HepG2 (cell line): ENCODE measurements around the gene SAMD14. TPM values are rescaled to one million over a fixed set of nuclear protein-coding genes. Genes with fewer than 3 reads are reported as not detected.

Experiments
- ASH2L ChIP-seq: fragments of 300-600, 200-600 bp; sonication (generic); IDR thresholded peaks from 2 replicates; pipeline ENCODE4 v1.7.0; 2017; ENCODE audit warnings: low read depth, mild to moderate bottlenecking, moderate library complexity, mixed read lengths, low read length; ENCODE audit not compliant: insufficient read length
- CAMTA2 ChIP-seq: sonication (generic); formaldehyde crosslinking; IDR thresholded peaks from 2 replicates; pipeline ENCODE4 v1.4.0; 2020; ENCODE audit warnings: mild to moderate bottlenecking, missing genetic modification reagents, borderline replicate concordance
- EHMT2 ChIP-seq: fragments of 200-600 bp; sonication (generic); IDR thresholded peaks from 2 replicates; pipeline ENCODE4 v1.7.0; 2017; ENCODE audit warnings: antibody characterized with exemption, low read depth, low read length, borderline replicate concordance
- FOSL1 ChIP-seq: sonication (generic); formaldehyde crosslinking; IDR thresholded peaks from 2 replicates; pipeline ENCODE4 v1.9.0; 2021; ENCODE audit warnings: missing genetic modification reagents, borderline replicate concordance
- HNF4G ChIP-seq, 2 experiments: sonication (generic) in 1 of 2; formaldehyde crosslinking in 1 of 2; IDR thresholded peaks; 2 replicates each; pipeline versions ENCODE4 v1.4.0 to v1.6.1; 2011 to 2020; ENCODE audit warnings: borderline replicate concordance in 2 of 2, low read depth in 2 of 2, mild to moderate bottlenecking in 2 of 2, low read length in 1 of 2, missing genetic modification reagents in 1 of 2, moderate library complexity in 1 of 2
- HNRNPLL ChIP-seq: fragments of 200-400 bp; formaldehyde crosslinking; IDR thresholded peaks from 2 replicates; pipeline ENCODE4 v1.6.1; 2017; ENCODE audit warnings: mild to moderate bottlenecking, low read depth, low read length; ENCODE audit not compliant: poor library complexity, severe bottlenecking
- MAFF ChIP-seq: IDR thresholded peaks from 2 replicates; pipeline ENCODE4 v1.6.1; 2011; ENCODE audit warnings: low read depth, low read length, improper control_type of control experiment
- MAZ ChIP-seq, 2 experiments: sonication (generic) in 1 of 2; formaldehyde crosslinking in 1 of 2; IDR thresholded peaks; 2 replicates each; pipeline versions ENCODE4 v1.5.0 to v1.6.1; 2012 to 2020; ENCODE audit warnings: low read depth in 2 of 2, mild to moderate bottlenecking in 2 of 2, borderline replicate concordance in 1 of 2, improper control_type of control experiment in 1 of 2, low read length in 1 of 2, missing genetic modification reagents in 1 of 2, moderate library complexity in 1 of 2
- NONO ChIP-seq, 2 experiments: fragments of 450-650 bp in 1 of 2; sonication (generic) in 1 of 2; formaldehyde crosslinking in 1 of 2; IDR thresholded peaks in 1 of 2; conservative IDR thresholded peaks in 1 of 2; 2 replicates each; pipeline versions ENCODE4 v1.6.1 to v1.8.0; 2017 to 2022; ENCODE audit warnings: mild to moderate bottlenecking in 1 of 2, missing genetic modification reagents in 1 of 2, moderate library complexity in 1 of 2
- NR2F6 ChIP-seq, 2 experiments: IDR thresholded peaks; 2 replicates each; pipeline ENCODE4 v1.6.1; 2016; ENCODE audit warnings: antibody characterized with exemption in 1 of 2, mild to moderate bottlenecking in 1 of 2
- PHF20 ChIP-seq: sonication (generic); formaldehyde crosslinking; IDR thresholded peaks from 2 replicates; pipeline ENCODE4 v1.5.0; 2020; ENCODE audit warnings: mild to moderate bottlenecking, missing genetic modification reagents
- SALL1 ChIP-seq: sonication (generic); formaldehyde crosslinking; IDR thresholded peaks from 2 replicates; pipeline ENCODE4 v1.8.0; 2022; ENCODE audit warnings: mild to moderate bottlenecking, missing genetic modification reagents
- SNAPC2 ChIP-seq: sonication (generic); formaldehyde crosslinking; IDR thresholded peaks from 2 replicates; pipeline ENCODE4 v1.8.1; 2022; ENCODE audit warnings: mild to moderate bottlenecking, missing genetic modification reagents
- SOX6 ChIP-seq, 2 experiments: fragments of 450-650 bp in 1 of 2; sonication (generic) in 1 of 2; formaldehyde crosslinking in 1 of 2; IDR thresholded peaks; 2 replicates each; pipeline versions ENCODE4 v1.4.0 to v1.6.1; 2017 to 2020; ENCODE audit warnings: antibody characterized with exemption in 1 of 2, mild to moderate bottlenecking in 1 of 2, missing genetic modification reagents in 1 of 2
- YEATS2 ChIP-seq: sonication (generic); formaldehyde crosslinking; IDR thresholded peaks from 2 replicates; pipeline ENCODE4 v1.4.0; 2020; ENCODE audit warnings: missing genetic modification reagents, borderline replicate concordance
- ZFX ChIP-seq: sonication (generic); formaldehyde crosslinking; IDR thresholded peaks from 2 replicates; pipeline ENCODE4 v1.4.0; 2020; ENCODE audit warnings: mild to moderate bottlenecking, low read depth, missing genetic modification reagents, moderate library complexity
- ZMYM4 ChIP-seq: sonication (generic); formaldehyde crosslinking; IDR thresholded peaks from 2 replicates; pipeline ENCODE4 v1.8.1; 2023; ENCODE audit warnings: mild to moderate bottlenecking, missing genetic modification reagents
- ZNF251 ChIP-seq: sonication (generic); formaldehyde crosslinking; IDR thresholded peaks from 2 replicates; pipeline ENCODE4 v1.9.0; 2021; ENCODE audit warnings: mild to moderate bottlenecking, missing genetic modification reagents
- ZNF660 ChIP-seq: sonication (generic); formaldehyde crosslinking; IDR thresholded peaks from 2 replicates; pipeline ENCODE4 v1.5.1; 2020; ENCODE audit warnings: mild to moderate bottlenecking, low read depth, missing genetic modification reagents, borderline replicate concordance
- ZNF792 ChIP-seq: IDR thresholded peaks from 2 replicates; pipeline ENCODE4 v1.6.1; 2016
- ZSCAN21 ChIP-seq: sonication (generic); formaldehyde crosslinking; IDR thresholded peaks from 2 replicates; pipeline ENCODE4 v1.8.0; 2022; ENCODE audit warnings: mild to moderate bottlenecking, missing genetic modification reagents, moderate library complexity, borderline replicate concordance
- polyA plus RNA-seq, 8 experiments: library from polyadenylated mRNA; depleted of rRNA in 3 of 8; stranded (reverse) in 7 of 8; unstranded in 1 of 8; fragments of >200 nt; fragmentation: Illumina TruSeq in 4 of 8; extraction: Trizol in 4 of 8; gene quantifications; 2 replicates each; pipeline versions ENCODE4 v1.2.1 to v1.2.3, GENCODE V29; 2011 to 2016; ENCODE audit warnings: low read depth in 4 of 8, missing spikeins in 1 of 8, mixed read lengths in 1 of 8; ENCODE audit not compliant: insufficient read depth in 1 of 8
- total RNA-seq, 5 experiments: library from RNA; depleted of rRNA; stranded (reverse); fragments of >200 nt; fragmentation: Illumina TruSeq; extraction: Trizol; gene quantifications; 2 replicates each; pipeline ENCODE4 v1.2.3, GENCODE V29; 2016; ENCODE audit warnings: low read depth in 1 of 5
- TF ChIP-seq, protein P1 (sequence below): IDR thresholded peaks from 2 replicates; pipeline ENCODE4 v1.6.1; 2016; ENCODE audit warnings: missing compliant biosample characterization, missing genetic modification reagents, borderline replicate concordance
- TF ChIP-seq, protein P2 (sequence below): sonication (generic); formaldehyde crosslinking; IDR thresholded peaks from 2 replicates; pipeline ENCODE4 v1.5.0; 2020; ENCODE audit warnings: mild to moderate bottlenecking, missing genetic modification reagents, borderline replicate concordance

Gene SAMD14
- total and polyA plus RNA-seq, 2 of the 13 experiments (the other 11 are each of a cell fraction or from before 2014, with no cell fraction given) = 0.07 to 0.22 TPM

GRCh38 chr17:50151041-50151936, 21.3 kb upstream of the SAMD14 start (continued):
- 0 out of 2 replicates have a peak, but pooled peaks have one; percentile 60 for TF ChIP-seq CAMTA2 (CRISPR knock-in tag)
- TF ChIP-seq NR2F6 (IDR thresholded peaks at IDR 0.05) = peak; percentile 16; the same call in 1 of the 2 replicates
- TF ChIP-seq NR2F6 (CRISPR knock-in tag; IDR thresholded peaks at IDR 0.05) = no peak
- TF ChIP-seq HNF4G (IDR thresholded peaks at IDR 0.05; ENCODE audit: borderline replicate concordance, low read depth, low read length) = 0 out of 2 replicates have a peak, but pooled peaks have one; percentile 17
- no peak for TF ChIP-seq HNF4G (CRISPR knock-in tag; IDR thresholded peaks at IDR 0.05; ENCODE audit: borderline replicate concordance, low read depth)
- TF ChIP-seq ZNF660 = no peak
- TF ChIP-seq SNAPC2 (CRISPR knock-in tag) = no peak
- peak; percentile 35; the same call in 1 of the 2 replicates for TF ChIP-seq PHF20 (CRISPR knock-in tag)
- peak; percentile 41 for TF ChIP-seq ASH2L
- TF ChIP-seq MAFF = no peak
- TF ChIP-seq NONO (IDR thresholded peaks at IDR 0.05) = no peak
- 0 out of 2 replicates have a peak, but pooled peaks have one; percentile 43 for TF ChIP-seq NONO (CRISPR knock-in tag; conservative IDR thresholded peaks at IDR 0.05)
- TF ChIP-seq, protein P1, sequence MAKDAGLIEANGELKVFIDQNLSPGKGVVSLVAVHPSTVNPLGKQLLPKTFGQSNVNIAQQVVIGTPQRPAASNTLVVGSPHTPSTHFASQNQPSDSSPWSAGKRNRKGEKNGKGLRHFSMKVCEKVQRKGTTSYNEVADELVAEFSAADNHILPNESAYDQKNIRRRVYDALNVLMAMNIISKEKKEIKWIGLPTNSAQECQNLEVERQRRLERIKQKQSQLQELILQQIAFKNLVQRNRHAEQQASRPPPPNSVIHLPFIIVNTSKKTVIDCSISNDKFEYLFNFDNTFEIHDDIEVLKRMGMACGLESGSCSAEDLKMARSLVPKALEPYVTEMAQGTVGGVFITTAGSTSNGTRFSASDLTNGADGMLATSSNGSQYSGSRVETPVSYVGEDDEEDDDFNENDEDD = peak; percentile 22; the same call in 1 of the 2 replicates
- TF ChIP-seq ZMYM4 (CRISPR knock-in tag) = peak; percentile 51; the same call in 1 of the 2 replicates
- TF ChIP-seq FOSL1 = no peak
- TF ChIP-seq HNRNPLL = peak; percentile 78
- no peak for TF ChIP-seq EHMT2
- peak; percentile 16; the same call in 1 of the 2 replicates for TF ChIP-seq ZFX
- TF ChIP-seq, protein P2, sequence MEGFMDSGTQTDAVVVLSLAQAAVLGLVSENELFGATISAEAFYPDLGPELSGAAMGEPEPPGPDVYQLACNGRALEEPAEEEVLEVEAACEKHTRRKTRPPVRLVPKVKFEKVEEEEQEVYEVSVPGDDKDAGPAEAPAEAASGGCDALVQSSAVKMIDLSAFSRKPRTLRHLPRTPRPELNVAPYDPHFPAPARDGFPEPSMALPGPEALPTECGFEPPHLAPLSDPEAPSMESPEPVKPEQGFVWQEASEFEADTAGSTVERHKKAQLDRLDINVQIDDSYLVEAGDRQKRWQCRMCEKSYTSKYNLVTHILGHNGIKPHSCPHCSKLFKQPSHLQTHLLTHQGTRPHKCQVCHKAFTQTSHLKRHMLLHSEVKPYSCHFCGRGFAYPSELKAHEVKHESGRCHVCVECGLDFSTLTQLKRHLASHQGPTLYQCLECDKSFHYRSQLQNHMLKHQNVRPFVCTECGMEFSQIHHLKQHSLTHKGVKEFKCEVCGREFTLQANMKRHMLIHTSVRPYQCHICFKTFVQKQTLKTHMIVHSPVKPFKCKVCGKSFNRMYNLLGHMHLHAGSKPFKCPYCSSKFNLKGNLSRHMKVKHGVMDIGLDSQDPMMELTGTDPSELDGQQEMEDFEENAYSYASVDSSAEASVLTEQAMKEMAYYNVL = peak; percentile 58; the same call in 1 of the 2 replicates
- TF ChIP-seq SOX6 (IDR thresholded peaks at IDR 0.05) = no peak
- 0 out of 2 replicates have a peak, but pooled peaks have one; percentile 9 for TF ChIP-seq SOX6 (CRISPR knock-in tag; IDR thresholded peaks at IDR 0.05)
- TF ChIP-seq ZSCAN21 = peak; percentile 96
- TF ChIP-seq MAZ (IDR thresholded peaks at IDR 0.05; ENCODE audit: borderline replicate concordance, low read depth, low read length) = peak; percentile 84
- TF ChIP-seq MAZ (CRISPR knock-in tag; IDR thresholded peaks at IDR 0.05; ENCODE audit: low read depth) = 0 out of 2 replicates have a peak, but pooled peaks have one; percentile 44
- peak; percentile 31; the same call in 1 of the 2 replicates for TF ChIP-seq SALL1
- no peak for TF ChIP-seq ZNF251 (CRISPR knock-in tag)
- TF ChIP-seq ZNF792 (CRISPR knock-in tag) = 0 out of 2 replicates have a peak, but pooled peaks have one; percentile 27
- no peak for TF ChIP-seq YEATS2 (CRISPR knock-in tag)
